K562 (cell line): Measurements from ENCODE around the gene SORBS2. TPM values are rescaled to one million over a fixed set of nuclear protein-coding genes. Genes with fewer than 3 reads are reported as not detected.

ENCODE experiments used
- ATAC-seq: fragments of 200-7000 bp; cut with Tn5 transposase; 3 replicates; pipeline ENCODE4 v1.9.1; 2020; ENCODE audit warnings: moderate library complexity
- BruUV-seq: library from RNA; stranded (reverse); fragments of 400-500 nt; replicated peaks from 2 replicates; lab custom pipeline; 2021; lab: Mats Ljungman, UMichigan
- CTCF ChIA-PET: fragments of 300-600 bp; formaldehyde crosslinking; extraction: SDS; loops from one replicate; lab custom pipeline; 2021; ENCODE audit warnings: low intra/inter-chr PET ratio; lab: Yijun Ruan, JAX
- POLR2A ChIA-PET: fragments of 300-600, 350-650 bp; sonication (Branson Sonifier 250); formaldehyde crosslinking; extraction: SDS; loops from one replicate; lab custom pipeline; 2021; ENCODE audit warnings: antibody characterized with exemption, inconsistent platforms; lab: Yijun Ruan, JAX
- DNase-seq, 4 experiments: peaks; one replicate each; pipeline versions ENCODE4 v3.0.0 to v3.0.0-alpha.2; 2011 to 2018; ENCODE audit warnings: low spot score in 3 of 4, mixed read lengths in 3 of 4; ENCODE audit errors: extremely low read depth in 1 of 4
- FAIRE-seq: peaks from 2 replicates; lab custom pipeline; 2011; peaks lifted over from hg19 to GRCh38; lab: Jason Lieb, UNC
- H2AFZ ChIP-seq: 2 replicates; pipeline ENCODE4 v1.6.0; 2011; ENCODE audit warnings: low read depth, low read length, control low read depth, inconsistent platforms
- H3K27ac ChIP-seq: fragments of 200-600 bp; 3 replicates; pipeline ENCODE4 v1.8.0; 2011; ENCODE audit warnings: low read depth, mild to moderate bottlenecking, control low read depth, inconsistent platforms, low read length, moderate library complexity, mixed read lengths; ENCODE audit errors: extremely low read depth
- H3K27me3 ChIP-seq, 2 experiments: fragments of 300-600 bp in 1 of 2; 2 replicates in 1 of 2; 3 replicates in 1 of 2; pipeline versions ENCODE4 v1.6.0 to v1.8.0; 2011; ENCODE audit warnings: inconsistent platforms in 2 of 2, low read length in 2 of 2, mild to moderate bottlenecking in 1 of 2, mixed read lengths in 1 of 2, moderate library complexity in 1 of 2; ENCODE audit not compliant: control insufficient read depth in 2 of 2, insufficient read depth in 2 of 2
- H3K36me3 ChIP-seq: fragments of 300-600 bp; 3 replicates; pipeline ENCODE4 v1.8.0; 2011; ENCODE audit warnings: mild to moderate bottlenecking, low read length, inconsistent platforms; ENCODE audit not compliant: control insufficient read depth, insufficient read depth
- H3K4me1 ChIP-seq, 2 experiments: fragments of 200-600 bp in 1 of 2; replicated peaks in 1 of 2; 2 replicates in 1 of 2; 3 replicates in 1 of 2; pipeline versions ENCODE4 v1.5.1 to v1.8.0; 2011; ENCODE audit warnings: inconsistent platforms in 2 of 2, low read length in 2 of 2, mild to moderate bottlenecking in 1 of 2, mixed read lengths in 1 of 2, moderate library complexity in 1 of 2; ENCODE audit not compliant: control insufficient read depth in 2 of 2, insufficient read depth in 2 of 2
- H3K4me2 ChIP-seq: 2 replicates; pipeline ENCODE4 v1.6.1; 2011; ENCODE audit warnings: low read length, control low read depth, inconsistent platforms, mixed read lengths; ENCODE audit not compliant: insufficient read depth
- H3K4me3 ChIP-seq: fragments of 200-600 bp; sonication (generic), shearing (Covaris generic); 2 replicates; pipeline ENCODE4 v1.5.1; 2016; ENCODE audit warnings: control low read depth, inconsistent platforms
- H3K79me2 ChIP-seq: fragments of 200-600 bp; 3 replicates; pipeline ENCODE4 v1.8.0; 2011; ENCODE audit warnings: low read length, inconsistent platforms; ENCODE audit not compliant: control insufficient read depth, insufficient read depth
- H3K9ac ChIP-seq, 2 experiments: 2 replicates each; pipeline versions ENCODE4 v1.6.0 to v1.6.1; 2011; ENCODE audit warnings: low read depth in 2 of 2, low read length in 2 of 2, control low read depth in 1 of 2, inconsistent platforms in 1 of 2, mild to moderate bottlenecking in 1 of 2, mixed read lengths in 1 of 2; ENCODE audit not compliant: insufficient read depth in 1 of 2
- H3K9me1 ChIP-seq: one replicate; pipeline ENCODE4 v1.6.0; 2011; ENCODE audit warnings: inconsistent platforms, mild to moderate bottlenecking, low read length, moderate library complexity; ENCODE audit not compliant: control insufficient read depth, insufficient read depth
- H3K9me3 ChIP-seq: replicated peaks from 2 replicates; pipeline ENCODE4 v1.5.1; 2011; ENCODE audit warnings: low read depth, low read length, inconsistent platforms; ENCODE audit not compliant: control insufficient read depth, insufficient read depth
- H4K20me1 ChIP-seq: replicated peaks from 2 replicates; pipeline ENCODE4 v1.6.1; 2011; ENCODE audit warnings: low read length, inconsistent platforms, mixed read lengths; ENCODE audit not compliant: control insufficient read depth, insufficient read depth
- ASH1L ChIP-seq: fragments of 450-650 bp; IDR thresholded peaks from 2 replicates; pipeline ENCODE4 v1.6.1; 2018; ENCODE audit warnings: borderline replicate concordance, mild to moderate bottlenecking, low read depth; ENCODE audit not compliant: partially characterized antibody
- BCL6 ChIP-seq: fragments of 250-450 bp; sonication (Bioruptor Pico); IDR thresholded peaks from 2 replicates; pipeline ENCODE4 v1.4.0; 2020
- CBFB ChIP-seq: sonication (generic); formaldehyde crosslinking; IDR thresholded peaks from 2 replicates; pipeline ENCODE4 v1.4.0; 2020; ENCODE audit warnings: mild to moderate bottlenecking, missing genetic modification reagents
- CHD4 ChIP-seq: fragments of 200-600 bp; sonication (generic); IDR thresholded peaks from 3 replicates; pipeline ENCODE4 v1.6.1; 2012; ENCODE audit warnings: low read depth, mild to moderate bottlenecking, mixed read lengths, low read length, inconsistent platforms; ENCODE audit not compliant: insufficient read depth, insufficient replicate concordance, poor library complexity, severe bottlenecking
- COPS2 ChIP-seq: fragments of 450-650 bp; conservative IDR thresholded peaks from 2 replicates; pipeline ENCODE4 v1.6.1; 2016; ENCODE audit warnings: mild to moderate bottlenecking, moderate library complexity
- CTCF ChIP-seq, 3 experiments: IDR thresholded peaks in 2 of 3; conservative IDR thresholded peaks in 1 of 3; 2 replicates each; pipeline ENCODE4 v1.5.1; 2011 to 2012; ENCODE audit warnings: low read length in 3 of 3, mild to moderate bottlenecking in 3 of 3, control low read depth in 2 of 3, improper control_type of control experiment in 1 of 3, inconsistent platforms in 1 of 3, low read depth in 1 of 3, mixed read lengths in 1 of 3, moderate library complexity in 1 of 3; ENCODE audit not compliant: insufficient read depth in 2 of 3
- EWSR1 ChIP-seq: fragments of 450-650 bp; IDR thresholded peaks from 2 replicates; pipeline ENCODE4 v1.6.1; 2018; ENCODE audit warnings: borderline replicate concordance, mild to moderate bottlenecking, low read depth, moderate library complexity; ENCODE audit not compliant: partially characterized antibody
- FOSL1 ChIP-seq: fragments of 200-800 bp; sonication (Bioruptor generic); conservative IDR thresholded peaks from 2 replicates; pipeline ENCODE4 v1.6.1; 2016; ENCODE audit warnings: missing genetic modification characterization, missing compliant biosample characterization
- IFI16 ChIP-seq: fragments of 250-450 bp; sonication (Bioruptor Pico); IDR thresholded peaks from 2 replicates; pipeline ENCODE4 v2.1.2; 2022; ENCODE audit warnings: mild to moderate bottlenecking, inconsistent platforms
- KDM2B ChIP-seq: fragments of 250-450 bp; sonication (Bioruptor Pico); IDR thresholded peaks from 2 replicates; pipeline ENCODE4 v1.8.0; 2021; ENCODE audit warnings: mild to moderate bottlenecking, moderate library complexity
- MYNN ChIP-seq, 2 experiments: sonication (generic); formaldehyde crosslinking in 1 of 2; IDR thresholded peaks; 2 replicates each; pipeline versions ENCODE4 v1.5.0 to v1.6.1; 2016 to 2020; ENCODE audit warnings: antibody characterized with exemption in 1 of 2, missing genetic modification reagents in 1 of 2
- OTX1 ChIP-seq: fragments of 450-650 bp; formaldehyde crosslinking; IDR thresholded peaks from 2 replicates; pipeline ENCODE4 v1.4.0; 2022; ENCODE audit warnings: mild to moderate bottlenecking
- SETDB1 ChIP-seq: IDR thresholded peaks from one replicate; pipeline ENCODE4 v1.6.1; 2012; ENCODE audit warnings: low read length, control low read depth, inconsistent platforms
- SIN3A ChIP-seq, 2 experiments: fragments of 150-350 bp in 1 of 2; IDR thresholded peaks; 2 replicates each; pipeline ENCODE4 v1.6.1; 2011 to 2016; ENCODE audit warnings: borderline replicate concordance in 2 of 2, low read depth in 2 of 2, low read length in 2 of 2, mild to moderate bottlenecking in 2 of 2, moderate library complexity in 2 of 2; ENCODE audit not compliant: control insufficient read depth in 1 of 2
- SPI1 ChIP-seq: IDR thresholded peaks from 2 replicates; pipeline ENCODE4 v1.6.1; 2011; ENCODE audit warnings: low read depth, low read length, control low read depth, borderline replicate concordance
- TFAM ChIP-seq: fragments of 250-450 bp; sonication (Bioruptor Pico); conservative IDR thresholded peaks from 2 replicates; pipeline ENCODE4 v1.5.0; 2021; ENCODE audit warnings: mild to moderate bottlenecking, moderate library complexity
- TSC22D4 ChIP-seq: fragments of 450-650 bp; IDR thresholded peaks from 2 replicates; pipeline ENCODE4 v1.6.1; 2016; ENCODE audit warnings: missing genetic modification characterization, missing biosample characterization, control low read depth
- WGBS: fragments of 100-300 bp; shearing (Covaris generic); methylation state at CpG from one replicate; pipeline ENCODE4 v1.1.6; 2016; ENCODE audit warnings: low coverage, mixed read lengths; ENCODE audit not compliant: insufficient coverage; ENCODE audit errors: missing lambda C conversion rate; 5-methylcytosine and 5-hydroxymethylcytosine counted together
- in situ Hi-C: fragments of 300-500 bp; cut with MboI; formaldehyde crosslinking; loops from 4 replicates; pipeline ENCODE4 v1.15.0; 2018; ENCODE audit warnings: inconsistent platforms, mixed read lengths
- intact Hi-C: fragments of 100-400 bp; cut with micrococcal nuclease; formaldehyde crosslinking; loops from 2 replicates; pipeline ENCODE4 v1.14.2; 2022
- polyA plus RNA-seq, 8 experiments: library from polyadenylated mRNA; depleted of rRNA in 4 of 8; stranded (reverse) in 5 of 8; unstranded in 3 of 8; fragments of >200 nt; fragmentation: Nextera tagmentation in 2 of 8; fragmentation: Illumina TruSeq in 1 of 8; extraction: Ambion mirVana in 2 of 8; extraction: Trizol in 1 of 8; gene quantifications; 2 replicates each; pipeline versions ENCODE4 v1.2.1 to v1.2.3, GENCODE V29; 2011 to 2014; ENCODE audit warnings: inconsistent platforms in 1 of 8, missing spikeins in 1 of 8
- total RNA-seq, 7 experiments: library from RNA; depleted of rRNA in 6 of 7; stranded (reverse); fragments of >200 nt in 6 of 7; fragmentation: Illumina TruSeq in 2 of 7; extraction: Trizol in 2 of 7; gene quantifications; 2 replicates each; pipeline versions ENCODE4 v1.2.1 to v1.2.3, GENCODE V29; 2011 to 2021; ENCODE audit warnings: low replicate concordance in 1 of 7
- TF ChIP-seq, protein P1 (sequence below): sonication (generic); formaldehyde crosslinking; IDR thresholded peaks from 2 replicates; pipeline ENCODE4 v1.8.1; 2022; ENCODE audit warnings: missing genetic modification reagents

SORBS2 gene
- total and polyA plus RNA-seq, 9 of the 15 experiments (the other 6 are each of a cell fraction or from before 2014, with no cell fraction given), result 0.29 TPM; not detected in 8

GRCh38 chr4:185796176-185796575 lies 15.8 kb downstream of the SORBS2 start (continued):
- TF ChIP-seq SPI1, result no peak
- TF ChIP-seq COPS2, result no peak
- TF ChIP-seq TSC22D4 (tag), result no peak
- no peak for TF ChIP-seq BCL6 (CRISPR knock-in tag)

GRCh38 chr4:185794637-185795036 lies 17.4 kb downstream of the SORBS2 start:
- in situ Hi-C loops, result no loop called here
- H3K27ac ChIP-seq, result no peak overlapping the region
- CTCF ChIA-PET, result no interaction called here
- H3K4me1 ChIP-seq, result no peaks in the 10 kb centered on the region
- intact Hi-C loops, result no loop called here
- H3K79me2 ChIP-seq, result no peaks in the 10 kb centered on the region
- no peak for DNase-seq
- no peak for FAIRE-seq
- peaks cover 0 to 6% of the 10 kb centered on the region in 2 experiments; a peak in 3 of 5 replicates for H3K27me3 ChIP-seq
- no peaks in the 10 kb centered on the region for H3K9me1 ChIP-seq
- H3K9ac ChIP-seq, result no peak overlapping the region
- 0% methylated on average over 1 of the region's 1 CpG for WGBS
- BruUV-seq, result no TSS peak
- H3K4me3 ChIP-seq, result no peak overlapping the region
- no peaks in the 10 kb centered on the region for H4K20me1 ChIP-seq
- ATAC-seq, result no peak
- H3K9me3 ChIP-seq, result no peaks in the 10 kb centered on the region
- POLR2A ChIA-PET, result interaction anchor here (0.6 kb wide), 1 partner anchor 53 kb away, joined by 3 read pairs; no protein-coding TSS in a partner anchor
- H3K4me2 ChIP-seq, result no peak overlapping the region
- H3K36me3 ChIP-seq, result no peaks in the 10 kb centered on the region
- H2AFZ ChIP-seq, result no peak overlapping the region
- TF ChIP-seq IFI16 (no peak), CHD4 (no peak), SETDB1 (no peak), CTCF (IDR thresholded peaks at IDR 0.05 in 2 of 3, conservative IDR thresholded peaks at IDR 0.05 in 1 of 3; ENCODE audit: insufficient read depth in 2 of 3, low read depth in 1 of 3, low read length in 3 of 3) (no peak), KDM2B (CRISPR knock-in tag) (no peak), FOSL1 (tag) (no peak), MYNN (IDR thresholded peaks at IDR 0.05) (no peak), MYNN (CRISPR knock-in tag; IDR thresholded peaks at IDR 0.05) (no peak), SIN3A (IDR thresholded peaks at IDR 0.05; ENCODE audit: borderline replicate concordance in 2 of 2, control insufficient read depth in 1 of 2, low read depth in 2 of 2, low read length in 2 of 2) (no peak), ASH1L (no peak), OTX1 (CRISPR knock-in tag) (no peak), EWSR1 (no peak), TFAM (CRISPR knock-in tag) (no peak), CBFB (CRISPR knock-in tag) (no peak)
- TF ChIP-seq, protein P1, sequence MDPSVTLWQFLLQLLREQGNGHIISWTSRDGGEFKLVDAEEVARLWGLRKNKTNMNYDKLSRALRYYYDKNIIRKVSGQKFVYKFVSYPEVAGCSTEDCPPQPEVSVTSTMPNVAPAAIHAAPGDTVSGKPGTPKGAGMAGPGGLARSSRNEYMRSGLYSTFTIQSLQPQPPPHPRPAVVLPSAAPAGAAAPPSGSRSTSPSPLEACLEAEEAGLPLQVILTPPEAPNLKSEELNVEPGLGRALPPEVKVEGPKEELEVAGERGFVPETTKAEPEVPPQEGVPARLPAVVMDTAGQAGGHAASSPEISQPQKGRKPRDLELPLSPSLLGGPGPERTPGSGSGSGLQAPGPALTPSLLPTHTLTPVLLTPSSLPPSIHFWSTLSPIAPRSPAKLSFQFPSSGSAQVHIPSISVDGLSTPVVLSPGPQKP (CRISPR knock-in tag), result no peak
